ENCODE measurements around the gene CPED1.

DNA sequence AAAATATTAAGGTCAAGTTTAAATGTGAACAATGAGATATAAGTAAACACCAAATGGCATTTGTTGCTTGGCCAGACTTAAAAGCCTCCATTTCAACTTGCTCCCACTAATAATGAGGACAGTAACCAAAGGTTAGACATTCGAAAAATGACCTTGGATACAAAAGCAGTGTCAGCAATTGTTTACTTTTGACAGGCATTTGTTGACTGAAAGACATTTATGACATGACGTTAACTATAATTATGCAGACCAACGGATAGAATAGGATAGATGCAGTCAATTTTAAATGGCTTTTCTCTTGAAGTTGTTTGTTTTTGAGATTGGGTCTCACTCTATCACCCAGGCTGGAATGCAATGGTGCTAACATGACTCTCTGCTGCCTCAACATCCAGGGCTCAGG, 333.9 kb downstream of the CPED1 start:
- TF ChIP-seq, protein P1, sequence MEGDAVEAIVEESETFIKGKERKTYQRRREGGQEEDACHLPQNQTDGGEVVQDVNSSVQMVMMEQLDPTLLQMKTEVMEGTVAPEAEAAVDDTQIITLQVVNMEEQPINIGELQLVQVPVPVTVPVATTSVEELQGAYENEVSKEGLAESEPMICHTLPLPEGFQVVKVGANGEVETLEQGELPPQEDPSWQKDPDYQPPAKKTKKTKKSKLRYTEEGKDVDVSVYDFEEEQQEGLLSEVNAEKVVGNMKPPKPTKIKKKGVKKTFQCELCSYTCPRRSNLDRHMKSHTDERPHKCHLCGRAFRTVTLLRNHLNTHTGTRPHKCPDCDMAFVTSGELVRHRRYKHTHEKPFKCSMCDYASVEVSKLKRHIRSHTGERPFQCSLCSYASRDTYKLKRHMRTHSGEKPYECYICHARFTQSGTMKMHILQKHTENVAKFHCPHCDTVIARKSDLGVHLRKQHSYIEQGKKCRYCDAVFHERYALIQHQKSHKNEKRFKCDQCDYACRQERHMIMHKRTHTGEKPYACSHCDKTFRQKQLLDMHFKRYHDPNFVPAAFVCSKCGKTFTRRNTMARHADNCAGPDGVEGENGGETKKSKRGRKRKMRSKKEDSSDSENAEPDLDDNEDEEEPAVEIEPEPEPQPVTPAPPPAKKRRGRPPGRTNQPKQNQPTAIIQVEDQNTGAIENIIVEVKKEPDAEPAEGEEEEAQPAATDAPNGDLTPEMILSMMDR (IDR thresholded peaks at IDR 0.05), result no peak
- TF ChIP-seq ZFX (IDR thresholded peaks at IDR 0.05; ENCODE audit: borderline replicate concordance), result no peak

Data from 22Rv1 (cell line).